NCI-H2107 treated with DMSO at 0.1 percent for 48 hours (cell line): ENCODE results near the gene NFATC2.
A peak's percentile ranks its signal among the peaks of the same experiment; 100 is the strongest.
"Not testable (repeated sequence)": the region's sequence is repeated elsewhere in the genome, so short reads cannot be mapped to it uniquely, and the experiment has no call there.

Experiments used
- DNase-seq: peaks from one replicate; lab custom pipeline; 2025; ENCODE audit not compliant: unreplicated experiment; lab: John Stamatoyannopoulos, UW

The NFATC2 gene

DNA sequence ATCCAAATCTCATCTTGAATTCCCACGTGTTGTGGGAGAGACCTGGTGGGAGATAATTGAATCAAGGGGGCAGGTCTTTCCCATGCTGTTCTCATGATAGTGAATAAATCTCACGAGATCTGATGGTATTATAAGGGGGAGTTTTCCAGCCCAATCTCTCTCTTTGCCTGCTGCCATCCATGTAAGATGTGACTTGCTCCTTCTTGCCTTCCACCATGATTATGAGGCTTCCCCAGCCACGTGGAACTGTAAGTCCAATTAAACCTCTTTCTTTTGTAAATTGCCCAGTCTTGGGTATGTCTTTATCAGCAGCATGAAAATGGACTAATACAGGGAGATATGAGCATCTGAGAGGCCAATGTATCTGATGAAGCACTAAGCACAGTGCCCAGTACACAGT, 26.0 kb upstream of the NFATC2 start:
- DNase-seq, result not testable (repeated sequence)

- DNase-seq, result no peak
Observed at GRCh38 chr20:51567622-51568021, 25.1 kb upstream of the NFATC2 start.

DNA sequence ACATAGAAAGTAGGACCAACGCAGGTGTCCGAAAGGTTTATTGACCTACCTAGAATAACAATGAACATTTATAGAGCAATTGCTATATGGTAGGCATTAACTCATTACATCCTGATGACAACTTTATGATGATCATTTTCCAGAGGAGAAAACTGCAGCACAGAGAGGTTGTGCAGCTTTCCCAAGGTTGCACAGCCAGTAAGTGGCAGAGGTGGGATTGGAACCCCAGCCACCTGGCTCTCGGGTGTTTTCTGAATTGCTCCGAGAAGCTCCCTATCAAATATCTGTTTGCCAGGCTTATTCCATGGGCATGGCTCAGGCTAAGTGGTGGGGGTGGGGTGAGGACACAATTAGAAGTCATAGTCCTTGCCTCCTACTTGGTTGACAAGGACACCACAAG, 24.1 kb upstream of the NFATC2 start:
- DNase-seq, result no peak

- DNase-seq, result no peak
Observed at GRCh38 chr20:51565298-51566144, 23.0 kb upstream of the NFATC2 start.

DNA sequence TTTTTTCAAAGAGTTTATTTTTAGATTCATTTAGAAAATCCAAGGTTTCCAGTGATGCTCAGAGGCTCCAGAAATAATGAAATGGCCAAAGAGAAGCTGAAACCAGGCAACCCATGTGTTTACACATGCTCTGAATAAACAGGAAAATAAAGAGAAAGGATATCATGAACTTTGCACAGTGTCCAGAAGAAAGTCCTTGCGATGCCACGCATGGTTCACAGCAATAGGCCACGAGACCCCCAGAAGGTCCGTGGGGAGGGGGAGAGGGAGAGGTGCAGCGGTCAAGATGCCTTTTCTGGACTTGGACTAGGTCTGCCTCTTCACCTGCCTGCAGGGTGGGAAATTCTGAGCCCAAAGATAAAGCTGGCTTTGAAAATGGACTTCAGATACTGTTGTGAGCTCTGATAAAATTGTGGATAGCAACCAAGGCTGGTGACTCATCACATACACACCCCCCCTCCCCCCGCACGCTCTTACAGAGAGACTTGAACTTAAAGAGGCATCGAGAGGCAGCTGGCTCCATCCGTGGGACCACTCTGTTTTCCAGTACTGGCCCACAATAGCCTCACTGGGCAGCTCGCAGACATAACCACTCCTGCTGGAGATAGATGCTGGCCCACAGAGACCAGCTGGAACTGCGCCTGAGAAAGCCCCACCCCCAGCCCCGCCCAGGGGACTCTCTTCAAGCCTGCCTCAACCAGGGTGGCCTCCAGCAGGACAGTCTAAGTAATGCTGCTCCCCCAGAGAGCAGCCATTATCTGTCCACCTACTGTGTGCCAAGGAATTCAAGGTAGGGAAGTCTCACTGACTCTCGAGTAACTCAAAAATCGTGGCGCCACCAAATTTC, 21.2 kb upstream of the NFATC2 start:
- DNase-seq, result no peak

DNA sequence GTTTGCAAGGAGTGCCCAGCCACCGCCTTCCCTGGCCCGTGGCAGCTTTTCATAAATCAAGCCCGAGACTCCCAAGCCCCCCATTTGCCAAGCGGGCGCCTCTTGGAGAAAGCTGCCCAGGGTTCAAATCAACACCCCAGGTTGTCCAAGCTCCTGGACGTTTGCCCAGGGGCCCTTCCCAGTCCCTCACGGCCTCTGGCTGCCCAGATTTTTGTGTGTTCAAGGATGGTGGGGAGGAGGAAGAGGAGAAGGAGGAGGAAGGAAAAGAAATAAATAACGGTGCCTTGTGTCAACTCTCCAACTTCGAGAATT, 20.6 kb upstream of the NFATC2 start:
- no peak for DNase-seq

DNA sequence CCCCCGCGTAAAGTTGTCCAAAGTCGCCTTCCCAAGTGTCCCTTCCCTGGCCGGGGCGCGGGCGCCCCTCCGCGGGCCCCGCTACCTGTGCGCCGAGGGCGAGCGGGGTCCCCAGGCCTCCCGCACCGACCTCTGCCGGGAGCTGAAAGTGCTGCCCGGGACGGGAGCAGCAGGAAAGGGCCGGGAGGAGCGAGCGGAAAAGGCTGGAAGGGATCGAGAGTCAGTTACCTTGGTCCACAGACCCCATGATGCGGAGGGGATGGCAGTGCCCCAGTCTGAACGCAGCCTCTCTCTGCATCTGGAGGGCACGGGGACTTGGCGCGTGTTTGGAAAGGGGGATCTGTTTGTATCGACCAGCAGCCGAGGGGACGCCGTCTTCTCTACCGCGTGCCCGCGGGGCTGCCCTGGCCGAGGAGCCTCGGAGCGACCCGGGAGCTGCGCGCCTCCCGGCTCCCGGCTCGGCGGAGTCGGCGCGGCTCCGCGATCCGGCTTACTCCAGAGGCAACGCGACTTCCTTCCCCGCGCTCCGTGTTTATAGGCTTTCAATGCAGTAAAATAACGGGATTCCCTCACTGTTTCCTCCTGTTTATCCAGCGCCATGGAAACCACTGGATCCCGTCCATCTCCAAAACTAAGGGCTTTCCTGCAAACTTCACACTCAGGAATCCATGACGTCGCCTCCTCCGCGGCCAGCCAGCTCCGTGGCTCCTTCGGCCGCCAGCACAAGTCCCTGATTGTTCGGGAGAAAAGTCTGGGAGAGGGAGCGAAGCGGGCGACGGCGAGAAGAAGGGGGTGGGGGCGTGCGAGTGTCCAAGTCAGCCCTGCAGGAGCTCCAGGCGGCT, 20.0 kb upstream of the NFATC2 start:
- DNase-seq, result no peak

DNA sequence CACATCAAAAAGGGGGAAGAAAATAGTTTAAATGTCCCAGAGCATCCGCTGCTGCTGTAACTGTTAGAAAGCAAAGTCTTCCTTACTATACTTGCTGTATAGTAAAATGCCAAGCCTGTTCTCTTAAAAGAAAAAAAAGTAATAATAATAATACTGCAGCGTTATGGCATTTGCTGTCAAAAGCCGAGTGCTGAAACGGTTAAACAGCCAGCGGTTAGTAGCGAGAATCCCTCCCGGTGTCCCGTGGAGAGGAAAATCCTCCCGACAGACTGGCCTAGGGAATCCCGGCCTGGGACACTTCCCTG, 19.5 kb upstream of the NFATC2 start:
- no peak for DNase-seq

GRCh38 chr20:51560550-51561307, 18.2 kb upstream of the NFATC2 start:
- no peak for DNase-seq

GRCh38 chr20:51560042-51560441, 17.5 kb upstream of the NFATC2 start:
- no peak for DNase-seq

GRCh38 chr20:51554538-51555165, 12.1 kb upstream of the NFATC2 start:
- no peak for DNase-seq

DNA sequence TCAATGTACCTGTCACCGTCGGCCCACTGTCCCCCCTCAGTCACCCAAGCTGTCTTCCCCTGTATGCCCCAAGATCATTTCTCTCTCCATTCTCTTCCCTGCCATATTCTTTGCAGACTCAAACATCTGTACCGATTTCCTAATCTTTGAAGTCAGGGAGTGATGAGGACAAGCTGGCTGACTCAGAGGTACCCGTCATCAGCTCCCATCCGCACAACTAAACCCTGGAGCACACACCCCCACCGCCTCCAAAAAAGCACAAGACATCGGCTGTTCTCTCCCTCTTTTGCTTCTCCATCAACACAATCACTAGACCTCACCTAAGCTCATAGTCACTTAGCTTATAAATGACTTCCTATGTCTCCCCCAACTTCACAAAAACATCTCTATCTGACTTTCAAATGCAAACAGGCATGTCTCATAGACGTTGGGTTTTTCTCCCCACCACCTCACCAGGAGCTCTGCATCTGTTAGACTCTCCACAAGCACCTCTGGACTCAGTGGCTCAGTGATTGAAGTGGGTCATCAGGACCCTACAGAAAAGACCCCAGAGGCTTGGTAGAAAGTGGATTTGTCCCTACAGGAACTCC, 11.5 kb upstream of the NFATC2 start:
- no peak for DNase-seq

- no peak for DNase-seq
Observed at GRCh38 chr20:51551186-51551585, 8.7 kb upstream of the NFATC2 start.

- no peak for DNase-seq
Observed at GRCh38 chr20:51549474-51549873, 7.0 kb upstream of the NFATC2 start.

GRCh38 chr20:51547951-51548350, 5.4 kb upstream of the NFATC2 start:
- no peak for DNase-seq

- no peak for DNase-seq
Observed at GRCh38 chr20:51545515-51545914, 3.0 kb upstream of the NFATC2 start.

DNA sequence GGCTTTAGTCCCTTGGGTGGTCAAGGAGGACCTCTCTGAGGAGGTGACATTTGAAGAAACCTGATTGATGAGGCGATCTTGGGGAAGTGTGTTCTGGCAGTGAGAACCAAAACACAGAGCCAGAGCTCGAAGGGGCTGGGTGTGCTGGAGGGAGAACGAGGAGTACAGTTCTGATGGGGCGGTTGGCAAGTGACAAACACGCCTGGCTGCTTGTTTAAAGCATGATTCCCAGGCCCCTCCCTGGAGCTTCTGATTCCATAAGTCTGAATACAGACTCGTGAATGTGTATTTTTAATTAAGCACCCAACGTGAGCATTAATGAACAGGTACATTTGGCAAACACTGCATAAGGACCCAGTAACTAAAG, 886 bp upstream of the NFATC2 start:
- DNase-seq, result no peak

DNA sequence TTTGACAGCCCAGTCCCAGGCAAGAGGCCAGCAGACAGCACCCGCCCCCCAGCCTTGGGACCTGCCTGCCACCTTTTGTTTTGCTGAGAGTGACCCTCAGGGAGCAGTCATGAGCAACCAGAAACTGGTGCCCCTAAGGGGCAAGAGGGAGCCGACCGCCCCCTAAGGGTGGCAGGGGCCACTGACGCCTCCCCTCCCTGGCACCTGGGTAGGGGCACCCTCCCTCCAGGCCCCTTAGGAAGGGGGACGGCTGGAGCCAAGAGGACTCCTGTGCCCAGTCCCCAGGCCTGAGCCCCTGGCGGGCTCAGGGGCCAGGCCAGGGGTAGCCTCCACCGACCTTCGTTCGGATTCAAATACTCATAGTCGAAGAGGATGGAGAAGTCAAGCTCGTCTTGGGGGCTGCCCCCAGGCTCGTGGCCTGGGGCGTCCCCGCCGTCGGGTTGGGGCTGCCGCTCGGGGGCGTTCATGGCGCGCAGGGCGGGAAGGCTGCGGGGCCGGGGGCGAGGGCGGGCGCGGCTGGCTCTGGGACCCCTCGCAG, 417 bp downstream of the NFATC2 start:
- DNase-seq, result no peak

GRCh38 chr20:51541189-51542032, 1.1 kb downstream of the NFATC2 start:
- peak; percentile 71 for DNase-seq
